Measurements from ENCODE around the gene SPRED2. TPM values are rescaled to one million over a fixed set of nuclear protein-coding genes. Genes with fewer than 3 reads are reported as not detected.

The SPRED2 gene
- total and polyA plus RNA-seq, 2 donors from 2014 or later, result 8.9 to 42.3 TPM

DNA sequence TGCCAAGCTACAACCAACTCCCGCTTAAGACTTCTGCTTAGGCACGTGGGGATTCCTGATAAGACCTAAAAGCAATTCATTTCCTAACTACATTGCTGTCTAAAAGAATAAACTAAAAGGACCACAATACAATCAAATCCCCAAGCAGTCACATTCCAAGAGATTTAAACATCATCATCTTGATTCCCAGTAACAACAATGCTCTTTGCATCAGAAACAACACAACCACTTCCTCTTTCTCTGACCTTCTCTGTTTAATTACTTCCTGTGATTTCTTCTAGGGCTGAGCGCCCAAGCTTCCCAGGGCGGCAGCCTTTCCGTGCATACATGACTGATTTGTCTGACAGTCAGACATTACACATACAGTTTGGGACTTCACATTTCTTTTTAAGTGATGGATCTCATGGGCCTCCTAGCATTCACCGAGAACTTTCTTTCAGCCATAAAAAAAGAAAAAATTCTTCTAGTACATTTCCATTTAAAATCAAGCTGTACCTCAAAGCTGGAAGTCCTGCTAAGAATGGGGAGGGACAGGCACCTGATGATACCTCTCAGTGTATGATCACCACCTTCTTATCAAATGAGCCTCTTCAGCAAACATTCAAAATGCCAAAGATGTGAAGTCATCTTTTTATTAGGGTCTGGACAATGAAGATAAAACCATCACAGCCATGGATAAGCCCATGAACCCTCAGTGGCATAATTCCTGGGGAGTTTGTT is 11.5 kb downstream of the SPRED2 start:
- FAIRE-seq (no peak), DNase-seq (peak in 4 of 5 donors; percentile 37 to 73 (median 46))
- no peaks in the 10 kb centered on the region for H3K9me3 ChIP-seq (ENCODE audit: control insufficient read depth in 2 of 3, insufficient read depth in 1 of 3, low read length in 3 of 3)
- intact Hi-C loops (cut with DNase I), result no loop called here
- no peak overlapping the region for H3K4me3 ChIP-seq (ENCODE audit: low read length in 3 of 3)
- TF ChIP-seq, protein P1, sequence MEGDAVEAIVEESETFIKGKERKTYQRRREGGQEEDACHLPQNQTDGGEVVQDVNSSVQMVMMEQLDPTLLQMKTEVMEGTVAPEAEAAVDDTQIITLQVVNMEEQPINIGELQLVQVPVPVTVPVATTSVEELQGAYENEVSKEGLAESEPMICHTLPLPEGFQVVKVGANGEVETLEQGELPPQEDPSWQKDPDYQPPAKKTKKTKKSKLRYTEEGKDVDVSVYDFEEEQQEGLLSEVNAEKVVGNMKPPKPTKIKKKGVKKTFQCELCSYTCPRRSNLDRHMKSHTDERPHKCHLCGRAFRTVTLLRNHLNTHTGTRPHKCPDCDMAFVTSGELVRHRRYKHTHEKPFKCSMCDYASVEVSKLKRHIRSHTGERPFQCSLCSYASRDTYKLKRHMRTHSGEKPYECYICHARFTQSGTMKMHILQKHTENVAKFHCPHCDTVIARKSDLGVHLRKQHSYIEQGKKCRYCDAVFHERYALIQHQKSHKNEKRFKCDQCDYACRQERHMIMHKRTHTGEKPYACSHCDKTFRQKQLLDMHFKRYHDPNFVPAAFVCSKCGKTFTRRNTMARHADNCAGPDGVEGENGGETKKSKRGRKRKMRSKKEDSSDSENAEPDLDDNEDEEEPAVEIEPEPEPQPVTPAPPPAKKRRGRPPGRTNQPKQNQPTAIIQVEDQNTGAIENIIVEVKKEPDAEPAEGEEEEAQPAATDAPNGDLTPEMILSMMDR (IDR thresholded peaks at IDR 0.05; ENCODE audit: borderline replicate concordance, extremely low read depth, insufficient read depth), result no peak
- H3K27me3 ChIP-seq (ENCODE audit: control insufficient read depth, insufficient read depth, low read length), result no peaks in the 10 kb centered on the region
- H3K4me1 ChIP-seq (ENCODE audit: control insufficient read depth in 2 of 3, insufficient read depth in 2 of 3, low read depth in 1 of 3, low read length in 3 of 3), result peaks cover 0 to 14% (median 3%) of the 10 kb centered on the region in 3 donors
- H3K27ac ChIP-seq (ENCODE audit: low read depth in 2 of 2, low read length in 2 of 2), result no peak overlapping the region
- H3K36me3 ChIP-seq (ENCODE audit: control insufficient read depth in 2 of 3, insufficient read depth in 3 of 3, low read length in 3 of 3), result no peaks in the 10 kb centered on the region
- no peak overlapping the region for H3K9ac ChIP-seq (ENCODE audit: low read length in 3 of 3)

DNA sequence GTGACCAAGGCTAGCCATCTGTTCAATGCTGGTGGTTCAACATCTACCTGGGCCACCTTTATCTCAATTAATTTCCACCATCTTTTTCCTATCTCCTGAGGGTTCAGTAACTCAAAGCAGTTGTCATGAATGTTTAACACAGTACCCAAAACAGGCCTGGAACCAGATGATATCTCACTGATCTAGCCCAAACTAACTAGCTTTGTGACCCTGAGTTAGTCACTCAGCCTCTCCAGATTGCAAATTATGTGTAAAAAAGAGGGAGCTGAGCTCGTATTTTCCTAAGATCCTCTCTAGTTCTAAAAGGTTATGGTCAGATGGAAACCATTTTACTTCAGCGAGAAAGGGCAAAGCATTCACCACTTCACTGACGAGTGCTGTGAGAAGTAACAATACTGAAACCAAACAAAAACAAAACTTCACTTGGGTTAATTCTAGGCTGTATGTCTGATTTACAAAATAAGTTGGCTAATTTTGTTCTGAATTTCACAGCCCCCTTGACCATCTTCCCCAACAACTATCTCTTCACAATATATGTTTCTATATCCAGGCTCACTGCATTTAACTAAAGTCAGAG is 14.8 kb downstream of the SPRED2 start:
- Histone ChIP-seq H3K27me3 (ENCODE audit: control insufficient read depth, insufficient read depth, low read length) (no peaks in the 10 kb centered on the region), H3K27ac (ENCODE audit: low read depth in 2 of 2, low read length in 2 of 2) (no peak overlapping the region), H3K36me3 (ENCODE audit: control insufficient read depth in 2 of 3, insufficient read depth in 3 of 3, low read length in 3 of 3) (no peaks in the 10 kb centered on the region), H3K4me1 (ENCODE audit: control insufficient read depth in 2 of 3, insufficient read depth in 2 of 3, low read depth in 1 of 3, low read length in 3 of 3) (peaks cover 3 to 20% (median 13%) of the 10 kb centered on the region in 3 donors), H3K9ac (ENCODE audit: low read length in 3 of 3) (no peak overlapping the region), H3K9me3 (ENCODE audit: control insufficient read depth in 2 of 3, insufficient read depth in 1 of 3, low read length in 3 of 3) (no peaks in the 10 kb centered on the region), H3K4me3 (ENCODE audit: low read length in 3 of 3) (no peak overlapping the region)
- DNase-seq (no peak), FAIRE-seq (no peak)
- intact Hi-C loops (cut with DNase I), result no loop called here
- TF ChIP-seq, protein P1 (IDR thresholded peaks at IDR 0.05; ENCODE audit: borderline replicate concordance, extremely low read depth, insufficient read depth), result no peak

DNA sequence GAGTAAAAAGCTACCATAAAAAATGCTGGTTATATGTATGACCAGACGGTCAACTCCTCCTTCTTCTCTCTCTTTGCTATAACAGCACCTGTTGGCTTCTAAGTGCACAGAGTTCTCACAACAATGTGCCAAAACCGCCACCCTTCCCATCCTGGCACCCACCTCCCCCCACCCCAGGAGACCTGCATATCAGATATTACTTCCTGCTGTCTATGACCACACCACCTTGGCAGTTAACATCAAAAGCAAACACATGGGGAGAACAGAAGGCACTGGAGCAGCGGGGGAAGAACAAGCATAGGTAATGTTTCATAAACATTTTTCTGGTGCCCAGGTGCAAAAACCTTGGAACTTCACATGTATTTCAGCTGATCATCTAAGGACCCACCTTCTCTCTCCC is 15.5 kb downstream of the SPRED2 start:
- no peaks in the 10 kb centered on the region for H3K36me3 ChIP-seq (ENCODE audit: control insufficient read depth in 2 of 3, insufficient read depth in 3 of 3, low read length in 3 of 3)
- DNase-seq (no peak), FAIRE-seq (no peak)
- no peaks in the 10 kb centered on the region for H3K27me3 ChIP-seq (ENCODE audit: control insufficient read depth, insufficient read depth, low read length)
- H3K4me3 ChIP-seq (ENCODE audit: low read length in 3 of 3), result no peak overlapping the region
- intact Hi-C loops (cut with DNase I), result no loop called here
- TF ChIP-seq, protein P1 (IDR thresholded peaks at IDR 0.05; ENCODE audit: borderline replicate concordance, extremely low read depth, insufficient read depth), result no peak
- no peaks in the 10 kb centered on the region for H3K9me3 ChIP-seq (ENCODE audit: control insufficient read depth in 2 of 3, insufficient read depth in 1 of 3, low read length in 3 of 3)
- H3K27ac ChIP-seq (ENCODE audit: low read depth in 2 of 2, low read length in 2 of 2), result no peak overlapping the region
- H3K4me1 ChIP-seq (ENCODE audit: control insufficient read depth in 2 of 3, insufficient read depth in 2 of 3, low read depth in 1 of 3, low read length in 3 of 3), result peaks cover 3 to 18% (median 18%) of the 10 kb centered on the region in 3 donors
- H3K9ac ChIP-seq (ENCODE audit: low read length in 3 of 3), result no peak overlapping the region
